HG03565 (cell line): ENCODE measurements around the gene SH3RF2.
"Not testable (repeated sequence)": the region's sequence is repeated elsewhere in the genome, so short reads cannot be mapped to it uniquely, and the experiment has no call there.

Experiments
- ATAC-seq: cut with Tn5 transposase; IDR thresholded peaks from one replicate; pipeline ENCODE4 v1.9.1; 2021; ENCODE audit warnings: mild to moderate bottlenecking, moderate library complexity; ENCODE audit not compliant: unreplicated experiment

The SH3RF2 gene

DNA sequence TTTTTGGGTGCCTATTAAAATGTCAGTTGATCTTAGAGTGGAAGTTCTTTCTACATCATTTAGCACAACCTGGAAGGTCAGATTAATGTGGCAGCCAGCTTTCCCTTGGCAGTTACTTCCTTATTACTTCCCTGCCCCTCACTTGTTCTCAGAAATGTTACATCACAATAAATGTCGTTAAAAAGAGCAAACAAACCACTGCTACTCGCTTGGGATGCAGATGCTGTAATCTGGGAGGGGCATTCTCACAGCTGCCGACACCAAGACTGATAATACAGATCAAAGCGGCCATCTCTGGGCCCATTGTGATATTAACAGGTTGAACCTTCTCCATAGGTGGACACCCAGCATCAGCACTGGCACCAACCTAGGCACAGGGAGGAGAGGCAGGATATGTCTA lies 139.7 kb downstream of the SH3RF2 start:
- ATAC-seq = no peak

- ATAC-seq = no peak
Observed at GRCh38 chr5:146076455-146076854, 140.1 kb downstream of the SH3RF2 start.

- ATAC-seq = no peak
Observed at GRCh38 chr5:146078566-146078965, 142.2 kb downstream of the SH3RF2 start.

GRCh38 chr5:146079695-146080373 lies 143.5 kb downstream of the SH3RF2 start:
- ATAC-seq = no peak

DNA sequence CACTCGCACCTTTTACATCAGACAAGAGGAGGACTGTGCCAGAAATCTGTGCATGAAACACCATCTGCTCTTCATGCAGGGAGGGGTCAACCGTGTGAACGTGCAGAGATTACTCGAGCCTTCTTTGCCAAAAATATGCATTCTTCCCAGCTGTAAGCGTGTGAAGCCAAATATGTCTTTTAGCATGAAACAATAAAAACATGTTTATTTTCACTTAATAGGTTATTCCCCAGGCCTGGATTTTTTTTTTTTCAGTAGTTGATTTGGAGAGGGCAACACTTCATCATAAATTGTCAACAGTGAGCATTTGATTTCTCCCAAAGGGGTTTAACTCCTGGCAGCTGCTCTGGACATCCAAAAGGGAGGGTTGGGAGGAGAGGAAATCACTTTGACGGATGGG lies 145.2 kb downstream of the SH3RF2 start:
- ATAC-seq = no peak

DNA sequence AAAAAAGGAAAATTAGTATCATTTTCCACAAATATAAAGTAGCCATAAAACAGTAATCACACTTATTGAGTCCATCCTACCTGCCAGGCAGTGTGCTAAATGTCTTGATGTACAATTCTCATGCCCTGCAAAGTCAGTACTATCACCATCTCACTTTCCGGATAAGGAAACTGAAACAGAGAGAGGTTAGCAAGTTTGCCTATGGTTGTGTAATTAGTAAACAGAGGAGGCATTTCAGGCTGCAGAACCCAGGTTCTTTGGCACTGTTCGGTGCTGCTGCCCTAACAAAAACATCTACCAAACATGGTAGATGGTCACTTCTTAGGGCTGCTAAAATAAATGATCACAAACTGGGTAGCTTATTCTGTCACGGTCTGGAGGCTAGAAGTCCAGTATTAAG lies 146.4 kb downstream of the SH3RF2 start:
- ATAC-seq = peak; percentile 88

DNA sequence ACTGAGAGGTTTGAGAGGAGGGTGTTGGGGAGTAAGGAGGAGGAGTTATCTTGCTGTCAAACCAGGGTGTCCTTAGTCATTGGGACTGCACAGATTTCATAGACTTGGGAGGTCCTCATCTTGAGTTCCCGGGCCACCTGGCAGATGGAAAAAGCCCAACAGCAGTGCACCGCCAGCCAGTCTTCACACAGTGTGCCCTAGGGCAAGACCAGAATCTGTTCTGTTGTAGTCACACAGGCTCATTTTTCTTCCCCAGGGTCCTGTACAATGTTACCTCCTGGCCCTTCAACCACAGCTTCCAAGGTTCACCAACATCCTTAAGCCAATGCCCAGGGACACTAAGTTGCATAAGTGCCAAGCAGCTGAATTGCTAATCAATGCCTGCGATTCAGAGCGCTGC lies 148.0 kb downstream of the SH3RF2 start:
- ATAC-seq = no peak

GRCh38 chr5:146088098-146088497 lies 151.7 kb downstream of the SH3RF2 start:
- no peak for ATAC-seq

- no peak for ATAC-seq
Observed at GRCh38 chr5:146089287-146089686, 152.9 kb downstream of the SH3RF2 start.

- no peak for ATAC-seq
Observed at GRCh38 chr5:146091881-146092280, 155.5 kb downstream of the SH3RF2 start.

GRCh38 chr5:146098047-146098446 lies 161.7 kb downstream of the SH3RF2 start:
- no peak for ATAC-seq

DNA sequence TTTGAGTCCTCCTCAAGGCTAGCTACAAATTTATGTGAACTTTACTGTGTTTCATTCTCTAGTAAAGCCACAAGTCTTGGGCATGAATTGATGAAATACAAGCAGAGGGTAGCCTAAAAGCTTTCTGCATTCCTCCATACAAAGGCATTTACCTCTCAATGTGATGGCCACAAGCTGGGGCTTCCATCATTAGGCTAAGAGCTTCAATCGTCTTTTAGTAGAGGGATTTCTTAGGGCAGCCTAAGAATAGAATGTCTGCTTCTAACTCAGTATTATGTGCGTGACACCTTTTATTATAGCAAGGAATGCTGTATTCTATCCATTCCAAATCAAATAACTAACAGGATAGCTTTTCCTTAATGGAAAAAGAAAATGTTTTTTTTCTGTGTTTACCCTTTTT lies 165.3 kb downstream of the SH3RF2 start:
- ATAC-seq = no peak

- no peak for ATAC-seq
Observed at GRCh38 chr5:146103594-146103993, 167.2 kb downstream of the SH3RF2 start.

DNA sequence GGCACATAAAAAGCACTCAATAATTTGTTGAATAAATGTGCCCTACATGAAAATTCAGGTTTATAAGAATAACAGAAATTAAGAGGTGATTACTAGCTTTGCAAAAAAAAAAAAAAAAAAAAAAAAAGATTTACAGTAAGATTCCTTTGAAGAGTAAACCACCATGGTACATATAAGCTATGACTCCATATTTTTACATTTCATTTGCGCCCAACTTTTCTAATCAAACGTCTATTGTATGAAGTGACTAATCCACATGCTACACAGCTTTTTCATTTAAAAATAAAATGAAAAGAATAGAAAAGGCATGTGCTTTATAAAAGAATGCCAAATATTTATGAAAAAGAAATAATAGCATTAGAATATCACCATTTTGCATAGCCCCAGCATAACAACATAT lies 169.1 kb downstream of the SH3RF2 start, which contains the start of gene PLAC8L1:
TSS of gene PLAC8L1 (minus strand) at position 101 of the 400 bp plus-strand sequence. CDS start 1,266 bp downstream, outside the sequence.
- ATAC-seq = no peak

DNA sequence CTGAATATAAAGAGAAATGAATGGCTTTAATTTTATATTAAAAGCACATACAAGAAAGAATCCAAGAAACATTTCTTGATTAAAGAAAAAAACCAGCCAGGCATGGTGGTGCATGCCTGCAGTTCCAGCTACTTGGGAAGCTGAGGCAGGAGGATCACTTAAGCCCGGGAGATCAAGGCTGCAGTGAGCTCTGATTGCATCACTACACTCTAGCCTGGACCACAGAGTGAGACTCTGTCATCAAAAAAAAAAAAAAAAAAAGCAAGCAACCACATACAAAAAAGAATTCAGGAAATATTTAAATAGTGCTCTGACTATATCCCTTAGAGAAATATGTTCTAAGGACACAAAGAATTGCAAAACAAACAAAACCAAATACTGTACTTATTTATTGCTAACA lies 171.5 kb downstream of the SH3RF2 start:
- ATAC-seq = no peak

GRCh38 chr5:146108870-146109269 lies 172.5 kb downstream of the SH3RF2 start:
- ATAC-seq = not testable (repeated sequence)

DNA sequence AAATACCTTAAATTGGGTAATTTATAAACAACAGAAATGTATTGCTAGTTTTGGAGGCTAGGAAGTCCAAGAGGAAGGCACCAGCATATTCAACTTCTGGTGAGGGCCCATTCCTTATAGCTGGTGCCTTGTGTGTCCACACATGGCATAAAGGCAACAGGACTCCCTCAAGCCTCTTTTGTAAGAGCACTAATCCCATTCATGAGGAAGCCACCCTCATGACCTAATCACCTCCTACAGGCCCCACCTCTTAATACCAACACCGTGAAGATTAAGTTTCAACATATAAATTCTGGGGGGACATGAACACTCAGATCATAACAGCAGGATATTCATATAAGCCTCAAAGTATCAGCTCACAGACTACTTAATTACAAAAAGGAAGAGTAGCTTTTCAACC lies 173.0 kb downstream of the SH3RF2 start:
- no peak for ATAC-seq

GRCh38 chr5:146111409-146111808 lies 175.0 kb downstream of the SH3RF2 start:
- no peak for ATAC-seq

- ATAC-seq = no peak
Observed at GRCh38 chr5:146112476-146112875, 176.1 kb downstream of the SH3RF2 start.
